GM12878 (cell line): Measurements from ENCODE around the gene ZDHHC14. TPM values are rescaled to one million over a fixed set of nuclear protein-coding genes. Genes with fewer than 3 reads are reported as not detected.

Experiments
- ATAC-seq: fragments of 200-7000 bp; cut with Tn5 transposase; 3 replicates; pipeline ENCODE4 v1.9.1; 2020; ENCODE audit warnings: mild to moderate bottlenecking, moderate library complexity
- BruUV-seq: library from RNA; stranded (reverse); fragments of 400-500 nt; replicated peaks from 2 replicates; lab custom pipeline; 2021; lab: Mats Ljungman, UMichigan
- CTCF ChIA-PET: fragments of 300-600 bp; sonication (Branson Sonifier 250); formaldehyde crosslinking; extraction: SDS; loops from one replicate; lab custom pipeline; 2021; ENCODE audit warnings: inconsistent platforms; lab: Yijun Ruan, JAX
- POLR2A ChIA-PET: fragments of 350-600 bp; formaldehyde crosslinking; extraction: SDS; loops from one replicate; lab custom pipeline; 2021; ENCODE audit warnings: inconsistent platforms; lab: Charles Lee
- RAD21 ChIA-PET: fragments of 300-600 bp; sonication (Branson Sonifier 250); formaldehyde crosslinking; loops from one replicate; lab custom pipeline; 2023; ENCODE audit warnings: antibody characterized with exemption; ENCODE audit not compliant: unreplicated experiment; lab: Charles Lee
- SMC1A ChIA-PET: fragments of 300-600 bp; sonication (Branson Sonifier 250); formaldehyde crosslinking; loops from one replicate; lab custom pipeline; 2023; ENCODE audit not compliant: unreplicated experiment, uncharacterized antibody; lab: Charles Lee
- DNase-seq: peaks from one replicate; pipeline ENCODE4 v3.0.0-alpha.2; 2011; ENCODE audit warnings: low read depth, low spot score
- FAIRE-seq: peaks from 3 replicates; lab custom pipeline; 2011; peaks lifted over from hg19 to GRCh38; lab: Jason Lieb, UNC
- H2AFZ ChIP-seq: 2 replicates; pipeline ENCODE4 v1.6.0; 2011; ENCODE audit warnings: low read depth, low read length, control low read depth; ENCODE audit not compliant: control insufficient read depth
- H3K27ac ChIP-seq: 2 replicates; pipeline ENCODE4 v1.5.1; 2011; ENCODE audit warnings: control low read depth; ENCODE audit not compliant: control insufficient read depth, insufficient read depth
- H3K27me3 ChIP-seq, 2 experiments: replicated peaks in 1 of 2; 2 replicates each; pipeline versions ENCODE4 v1.6.0 to v1.6.1; 2011; ENCODE audit warnings: low read length in 1 of 2; ENCODE audit not compliant: control insufficient read depth in 2 of 2, insufficient read depth in 2 of 2
- H3K36me3 ChIP-seq, 2 experiments: 2 replicates each; pipeline ENCODE4 v1.5.1; 2011; ENCODE audit warnings: low read length in 1 of 2; ENCODE audit not compliant: control insufficient read depth in 2 of 2, insufficient read depth in 2 of 2
- H3K4me1 ChIP-seq: 2 replicates; pipeline ENCODE4 v1.6.1; 2011; ENCODE audit warnings: mild to moderate bottlenecking, low read length, moderate library complexity, mixed read lengths; ENCODE audit not compliant: control insufficient read depth, insufficient read depth
- H3K4me2 ChIP-seq: 2 replicates; pipeline ENCODE4 v1.6.0; 2011; ENCODE audit warnings: control low read depth; ENCODE audit not compliant: control insufficient read depth, insufficient read depth
- H3K4me3 ChIP-seq: fragments of 200-600 bp; sonication (generic); 2 replicates; pipeline ENCODE4 v1.5.1; 2016
- H3K79me2 ChIP-seq: 2 replicates; pipeline ENCODE4 v1.6.0; 2011; ENCODE audit warnings: low read length; ENCODE audit not compliant: control insufficient read depth, insufficient read depth
- H3K9ac ChIP-seq: 2 replicates; pipeline ENCODE4 v1.8.0; 2011; ENCODE audit warnings: low read length, control low read depth, mixed read lengths; ENCODE audit not compliant: control insufficient read depth, insufficient read depth
- H3K9me3 ChIP-seq: replicated peaks from 3 replicates; pipeline ENCODE4 v1.5.1; 2011; ENCODE audit warnings: mild to moderate bottlenecking, low read length; ENCODE audit not compliant: control insufficient read depth, insufficient read depth
- H4K20me1 ChIP-seq: 2 replicates; pipeline ENCODE4 v1.6.0; 2011; ENCODE audit not compliant: control insufficient read depth, insufficient read depth
- BCL11A ChIP-seq: IDR thresholded peaks from 2 replicates; pipeline ENCODE4 v1.6.1; 2011; ENCODE audit warnings: low read depth, low read length
- BHLHE40 ChIP-seq, 2 experiments: fragments of 450-650 bp in 1 of 2; IDR thresholded peaks; 2 replicates each; pipeline ENCODE4 v1.6.1; 2011 to 2017; ENCODE audit warnings: low read depth in 2 of 2, borderline replicate concordance in 1 of 2, improper control_type of control experiment in 1 of 2, low read length in 1 of 2, mild to moderate bottlenecking in 1 of 2
- ESRRA ChIP-seq: IDR thresholded peaks from 2 replicates; pipeline ENCODE4 v1.6.1; 2012; ENCODE audit warnings: mild to moderate bottlenecking, low read length, improper control_type of control experiment
- GATAD2B ChIP-seq: fragments of 450-650 bp; conservative IDR thresholded peaks from 2 replicates; pipeline ENCODE4 v1.6.1; 2017; ENCODE audit warnings: low read depth, mild to moderate bottlenecking, moderate library complexity
- SMAD1 ChIP-seq: fragments of 450-650 bp; IDR thresholded peaks from 2 replicates; pipeline ENCODE4 v1.6.1; 2018; ENCODE audit warnings: mild to moderate bottlenecking, low read depth; ENCODE audit not compliant: partially characterized antibody
- SPI1 ChIP-seq: IDR thresholded peaks from 2 replicates; pipeline ENCODE4 v1.6.1; 2011; ENCODE audit warnings: low read depth, mild to moderate bottlenecking, low read length, moderate library complexity, borderline replicate concordance; ENCODE audit not compliant: insufficient read depth
- SREBF2 ChIP-seq: IDR thresholded peaks from 2 replicates; pipeline ENCODE4 v1.6.1; 2012; ENCODE audit warnings: mild to moderate bottlenecking, low read length
- WGBS: methylation state at CpG from one replicate; pipeline ENCODE4 v1.1.6; 2016; ENCODE audit warnings: low lambda C conversion rate; ENCODE audit not compliant: insufficient replicate concordance, insufficient coverage; ENCODE audit errors: missing lambda C conversion rate; 5-methylcytosine and 5-hydroxymethylcytosine counted together
- in situ Hi-C: fragments of 300-500 bp; cut with MboI; formaldehyde crosslinking; loops from 9 replicates; pipeline ENCODE4 v1.14.3; 2018; ENCODE audit warnings: mixed read lengths
- intact Hi-C: fragments of 100-400 bp; cut with micrococcal nuclease; formaldehyde crosslinking; loops from one replicate; pipeline ENCODE4 v1.14.2; 2022; ENCODE audit not compliant: unreplicated experiment
- polyA plus RNA-seq, 11 experiments: library from polyadenylated mRNA; depleted of rRNA in 4 of 11; unstranded in 6 of 11; stranded (reverse) in 5 of 11; fragments of >200 nt; fragmentation: Nextera tagmentation in 4 of 11; fragmentation: Illumina TruSeq in 1 of 11; extraction: Ambion mirVana in 4 of 11; extraction: Trizol in 1 of 11; gene quantifications; 1 replicate in 1 of 11; 2 replicates in 10 of 11; pipeline versions ENCODE4 v1.2.1 to v1.2.3, GENCODE V29; 2011 to 2016; ENCODE audit warnings: inconsistent platforms in 2 of 11, missing spikeins in 2 of 11, low read depth in 1 of 11
- total RNA-seq, 4 experiments: library from RNA; depleted of rRNA in 3 of 4; stranded (reverse); fragments of >200 nt in 3 of 4; fragmentation: Illumina TruSeq in 1 of 4; extraction: Trizol in 1 of 4; gene quantifications; 2 replicates each; pipeline versions ENCODE4 v1.2.1 to v1.2.3, GENCODE V29; 2013 to 2021
- TF ChIP-seq, protein P1 (sequence below): fragments of 450-650 bp; IDR thresholded peaks from 2 replicates; pipeline ENCODE4 v1.6.1; 2016; ENCODE audit warnings: mild to moderate bottlenecking, moderate library complexity, borderline replicate concordance
- TF ChIP-seq, protein P2 (sequence below): IDR thresholded peaks from 2 replicates; pipeline ENCODE4 v1.6.1; 2011; ENCODE audit warnings: low read depth, mild to moderate bottlenecking, low read length, moderate library complexity, borderline replicate concordance; ENCODE audit errors: extremely low read depth
- TF ChIP-seq, protein P3 (sequence below): fragments of 150-350 bp; IDR thresholded peaks from 2 replicates; pipeline ENCODE4 v1.6.1; 2014; ENCODE audit warnings: mild to moderate bottlenecking, low read depth, low read length
- TF ChIP-seq, protein P4 (sequence below): IDR thresholded peaks from 2 replicates; pipeline ENCODE4 v1.6.1; 2011; ENCODE audit warnings: mild to moderate bottlenecking, low read depth, low read length, moderate library complexity; ENCODE audit not compliant: insufficient replicate concordance

The ZDHHC14 gene
- total and polyA plus RNA-seq, 10 of the 15 experiments (the other 5 are each of a cell fraction or from before 2014, with no cell fraction given) = 0.15 to 16.0 (median 0.76) TPM; not detected in 1

DNA sequence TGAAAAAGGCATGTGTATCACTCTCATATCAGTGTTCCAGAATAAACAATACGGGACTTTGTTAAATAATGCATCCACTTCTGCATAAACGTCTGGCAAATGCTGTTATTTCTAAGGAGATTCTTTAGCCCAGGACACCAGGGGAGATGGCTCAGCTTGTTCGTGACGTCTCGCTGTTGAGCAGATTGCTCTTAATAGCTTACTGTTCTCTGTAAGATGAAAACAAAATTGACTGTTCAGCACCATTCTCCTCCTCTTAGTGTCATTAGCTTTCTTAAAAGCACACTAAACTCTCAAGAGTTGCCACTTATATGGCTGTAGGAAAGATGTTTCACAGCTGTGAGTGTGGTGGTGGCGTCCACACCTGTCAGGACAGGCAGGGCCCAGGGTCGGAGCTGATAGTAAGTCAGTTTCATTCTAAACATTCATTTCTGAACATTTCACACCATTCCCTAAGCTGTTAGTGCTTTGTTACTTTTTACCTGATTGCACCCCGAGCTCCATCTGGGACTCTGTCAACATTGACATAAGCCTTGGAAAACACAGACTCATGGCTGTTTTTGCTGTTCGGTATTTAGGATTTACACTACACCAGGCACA lies 132.1 kb downstream of the ZDHHC14 start:
- no peaks in the 10 kb centered on the region for H4K20me1 ChIP-seq
- no peak for DNase-seq
- SMC1A ChIA-PET = interaction anchor here (0.7 to 2.1 kb wide), 6 partner anchors 8 to 38 kb away, joined by 3 to 12 read pairs (median 4); no protein-coding TSS in a partner anchor
- TF ChIP-seq ESRRA (no peak), SPI1 (no peak), SREBF2 (no peak), BHLHE40 (IDR thresholded peaks at IDR 0.05; ENCODE audit: borderline replicate concordance in 1 of 2, low read depth in 2 of 2, low read length in 1 of 2) (no peak), BCL11A (no peak), GATAD2B (no peak), SMAD1 (no peak)
- TF ChIP-seq, protein P1, sequence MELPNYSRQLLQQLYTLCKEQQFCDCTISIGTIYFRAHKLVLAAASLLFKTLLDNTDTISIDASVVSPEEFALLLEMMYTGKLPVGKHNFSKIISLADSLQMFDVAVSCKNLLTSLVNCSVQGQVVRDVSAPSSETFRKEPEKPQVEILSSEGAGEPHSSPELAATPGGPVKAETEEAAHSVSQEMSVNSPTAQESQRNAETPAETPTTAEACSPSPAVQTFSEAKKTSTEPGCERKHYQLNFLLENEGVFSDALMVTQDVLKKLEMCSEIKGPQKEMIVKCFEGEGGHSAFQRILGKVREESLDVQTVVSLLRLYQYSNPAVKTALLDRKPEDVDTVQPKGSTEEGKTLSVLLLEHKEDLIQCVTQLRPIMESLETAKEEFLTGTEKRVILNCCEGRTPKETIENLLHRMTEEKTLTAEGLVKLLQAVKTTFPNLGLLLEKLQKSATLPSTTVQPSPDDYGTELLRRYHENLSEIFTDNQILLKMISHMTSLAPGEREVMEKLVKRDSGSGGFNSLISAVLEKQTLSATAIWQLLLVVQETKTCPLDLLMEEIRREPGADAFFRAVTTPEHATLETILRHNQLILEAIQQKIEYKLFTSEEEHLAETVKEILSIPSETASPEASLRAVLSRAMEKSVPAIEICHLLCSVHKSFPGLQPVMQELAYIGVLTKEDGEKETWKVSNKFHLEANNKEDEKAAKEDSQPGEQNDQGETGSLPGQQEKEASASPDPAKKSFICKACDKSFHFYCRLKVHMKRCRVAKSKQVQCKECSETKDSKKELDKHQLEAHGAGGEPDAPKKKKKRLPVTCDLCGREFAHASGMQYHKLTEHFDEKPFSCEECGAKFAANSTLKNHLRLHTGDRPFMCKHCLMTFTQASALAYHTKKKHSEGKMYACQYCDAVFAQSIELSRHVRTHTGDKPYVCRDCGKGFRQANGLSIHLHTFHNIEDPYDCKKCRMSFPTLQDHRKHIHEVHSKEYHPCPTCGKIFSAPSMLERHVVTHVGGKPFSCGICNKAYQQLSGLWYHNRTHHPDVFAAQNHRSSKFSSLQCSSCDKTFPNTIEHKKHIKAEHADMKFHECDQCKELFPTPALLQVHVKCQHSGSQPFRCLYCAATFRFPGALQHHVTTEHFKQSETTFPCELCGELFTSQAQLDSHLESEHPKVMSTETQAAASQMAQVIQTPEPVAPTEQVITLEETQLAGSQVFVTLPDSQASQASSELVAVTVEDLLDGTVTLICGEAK = no peak
- TF ChIP-seq, protein P2, sequence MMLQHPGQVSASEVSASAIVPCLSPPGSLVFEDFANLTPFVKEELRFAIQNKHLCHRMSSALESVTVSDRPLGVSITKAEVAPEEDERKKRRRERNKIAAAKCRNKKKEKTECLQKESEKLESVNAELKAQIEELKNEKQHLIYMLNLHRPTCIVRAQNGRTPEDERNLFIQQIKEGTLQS = no peak
- TF ChIP-seq, protein P3, sequence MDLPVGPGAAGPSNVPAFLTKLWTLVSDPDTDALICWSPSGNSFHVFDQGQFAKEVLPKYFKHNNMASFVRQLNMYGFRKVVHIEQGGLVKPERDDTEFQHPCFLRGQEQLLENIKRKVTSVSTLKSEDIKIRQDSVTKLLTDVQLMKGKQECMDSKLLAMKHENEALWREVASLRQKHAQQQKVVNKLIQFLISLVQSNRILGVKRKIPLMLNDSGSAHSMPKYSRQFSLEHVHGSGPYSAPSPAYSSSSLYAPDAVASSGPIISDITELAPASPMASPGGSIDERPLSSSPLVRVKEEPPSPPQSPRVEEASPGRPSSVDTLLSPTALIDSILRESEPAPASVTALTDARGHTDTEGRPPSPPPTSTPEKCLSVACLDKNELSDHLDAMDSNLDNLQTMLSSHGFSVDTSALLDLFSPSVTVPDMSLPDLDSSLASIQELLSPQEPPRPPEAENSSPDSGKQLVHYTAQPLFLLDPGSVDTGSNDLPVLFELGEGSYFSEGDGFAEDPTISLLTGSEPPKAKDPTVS = no peak
- TF ChIP-seq, protein P4, sequence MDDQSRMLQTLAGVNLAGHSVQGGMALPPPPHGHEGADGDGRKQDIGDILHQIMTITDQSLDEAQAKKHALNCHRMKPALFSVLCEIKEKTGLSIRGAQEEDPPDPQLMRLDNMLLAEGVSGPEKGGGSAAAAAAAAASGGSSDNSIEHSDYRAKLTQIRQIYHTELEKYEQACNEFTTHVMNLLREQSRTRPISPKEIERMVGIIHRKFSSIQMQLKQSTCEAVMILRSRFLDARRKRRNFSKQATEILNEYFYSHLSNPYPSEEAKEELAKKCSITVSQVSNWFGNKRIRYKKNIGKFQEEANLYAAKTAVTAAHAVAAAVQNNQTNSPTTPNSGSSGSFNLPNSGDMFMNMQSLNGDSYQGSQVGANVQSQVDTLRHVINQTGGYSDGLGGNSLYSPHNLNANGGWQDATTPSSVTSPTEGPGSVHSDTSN = no peak
- TF ChIP-seq, all 136 proteins: peak for 0
- ChIA-PET RAD21 (no interaction called here), CTCF (interaction anchor here (1.2 kb wide), 1 partner anchor 153 kb away, joined by 3 read pairs; no protein-coding TSS in a partner anchor), POLR2A (interaction anchor here (1.2 kb wide), 1 partner anchor 14 kb away, joined by 4 read pairs; no protein-coding TSS in a partner anchor)
- no peaks in the 10 kb centered on the region for H3K79me2 ChIP-seq
- H3K9ac ChIP-seq = no peak overlapping the region
- 70% methylated on average over 9 of the region's 9 CpGs for WGBS
- H3K27ac ChIP-seq = no peak overlapping the region
- H3K27me3 ChIP-seq = no peaks in the 10 kb centered on the region
- no peak overlapping the region for H3K4me2 ChIP-seq
- no peak overlapping the region for H3K4me3 ChIP-seq
- H3K9me3 ChIP-seq = no peaks in the 10 kb centered on the region
- no TSS peak for BruUV-seq
- no peak for FAIRE-seq
- no peak overlapping the region for H2AFZ ChIP-seq
- intact Hi-C loops (no loop called here), in situ Hi-C loops (no loop called here)
- H3K36me3 ChIP-seq = no peaks in the 10 kb centered on the region; a peak in 1 of 4 replicates
- no peak for ATAC-seq
- no peaks in the 10 kb centered on the region for H3K4me1 ChIP-seq
